WTC11 (cell line): ENCODE data around the gene RTKN.

ENCODE experiments used
- KAT7 ChIP-seq: sonication (generic); formaldehyde crosslinking; IDR thresholded peaks from 2 replicates; pipeline ENCODE4 v1.8.1; 2023; ENCODE audit warnings: missing genetic modification reagents, mild to moderate bottlenecking, borderline replicate concordance
- NR2C2 ChIP-seq: sonication (generic); formaldehyde crosslinking; IDR thresholded peaks from 2 replicates; pipeline ENCODE4 v1.8.0; 2022; ENCODE audit warnings: mild to moderate bottlenecking, missing genetic modification reagents
- SP1 ChIP-seq: sonication (generic); formaldehyde crosslinking; conservative IDR thresholded peaks from 2 replicates; pipeline ENCODE4 v1.8.1; 2022; ENCODE audit warnings: missing genetic modification reagents
- TF ChIP-seq, protein P1 (sequence below): fragments of 200-600 bp; IDR thresholded peaks from 2 replicates; pipeline ENCODE4 v1.8.0; 2022; ENCODE audit warnings: antibody characterized with exemption

DNA sequence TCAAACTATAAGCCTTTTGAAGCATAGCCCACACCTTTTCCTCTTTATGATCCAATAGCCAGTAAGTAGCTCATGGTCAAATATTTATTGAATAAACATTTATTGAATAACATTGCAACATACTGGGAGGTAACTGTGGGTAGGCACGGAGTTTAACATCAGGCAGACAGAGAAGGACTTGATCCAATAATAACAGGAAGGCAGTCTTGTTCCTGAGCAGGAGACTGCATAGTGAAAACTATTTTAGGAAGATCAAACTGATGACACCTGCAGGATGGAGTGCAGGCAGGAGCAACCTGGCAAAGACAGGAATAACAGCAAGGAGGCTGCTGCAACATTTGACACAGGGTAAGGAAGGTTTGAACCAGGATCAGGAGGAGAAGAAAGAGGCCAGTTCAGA, 58.5 kb downstream of the RTKN start:
- TF ChIP-seq, protein P1, sequence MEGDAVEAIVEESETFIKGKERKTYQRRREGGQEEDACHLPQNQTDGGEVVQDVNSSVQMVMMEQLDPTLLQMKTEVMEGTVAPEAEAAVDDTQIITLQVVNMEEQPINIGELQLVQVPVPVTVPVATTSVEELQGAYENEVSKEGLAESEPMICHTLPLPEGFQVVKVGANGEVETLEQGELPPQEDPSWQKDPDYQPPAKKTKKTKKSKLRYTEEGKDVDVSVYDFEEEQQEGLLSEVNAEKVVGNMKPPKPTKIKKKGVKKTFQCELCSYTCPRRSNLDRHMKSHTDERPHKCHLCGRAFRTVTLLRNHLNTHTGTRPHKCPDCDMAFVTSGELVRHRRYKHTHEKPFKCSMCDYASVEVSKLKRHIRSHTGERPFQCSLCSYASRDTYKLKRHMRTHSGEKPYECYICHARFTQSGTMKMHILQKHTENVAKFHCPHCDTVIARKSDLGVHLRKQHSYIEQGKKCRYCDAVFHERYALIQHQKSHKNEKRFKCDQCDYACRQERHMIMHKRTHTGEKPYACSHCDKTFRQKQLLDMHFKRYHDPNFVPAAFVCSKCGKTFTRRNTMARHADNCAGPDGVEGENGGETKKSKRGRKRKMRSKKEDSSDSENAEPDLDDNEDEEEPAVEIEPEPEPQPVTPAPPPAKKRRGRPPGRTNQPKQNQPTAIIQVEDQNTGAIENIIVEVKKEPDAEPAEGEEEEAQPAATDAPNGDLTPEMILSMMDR, result no peak
- TF ChIP-seq KAT7 (no peak), SP1 (CRISPR knock-in tag) (no peak), NR2C2 (CRISPR knock-in tag) (no peak)
